Right hindlimb (tissue), 1 donor: ENCODE data around the gene AIP.
A peak's percentile ranks its signal among the peaks of the same experiment; 100 is the strongest.
"Not testable (repeated sequence)": the region's sequence is repeated elsewhere in the genome, so short reads cannot be mapped to it uniquely, and the experiment has no call there.

ENCODE experiments used
- DNase-seq: peaks from one replicate; pipeline ENCODE4 v3.0.0-alpha.2; 2018

The AIP gene

DNA sequence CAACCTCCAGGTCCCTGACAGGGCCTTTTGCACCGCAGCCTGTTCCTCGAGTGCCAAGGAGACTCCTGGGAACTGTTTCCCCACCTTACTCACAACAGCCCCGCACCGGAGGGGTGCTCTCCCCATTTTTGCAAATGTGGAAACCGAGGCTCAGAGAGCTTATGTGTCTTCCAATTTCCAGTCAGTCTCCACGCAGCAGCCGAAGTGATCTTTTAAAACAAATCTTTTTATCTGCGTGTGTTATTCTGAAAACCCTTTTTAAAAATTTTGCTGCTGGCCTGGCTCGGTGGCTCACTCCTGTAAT, 13.4 kb upstream of the AIP start:
- no peak for DNase-seq

DNA sequence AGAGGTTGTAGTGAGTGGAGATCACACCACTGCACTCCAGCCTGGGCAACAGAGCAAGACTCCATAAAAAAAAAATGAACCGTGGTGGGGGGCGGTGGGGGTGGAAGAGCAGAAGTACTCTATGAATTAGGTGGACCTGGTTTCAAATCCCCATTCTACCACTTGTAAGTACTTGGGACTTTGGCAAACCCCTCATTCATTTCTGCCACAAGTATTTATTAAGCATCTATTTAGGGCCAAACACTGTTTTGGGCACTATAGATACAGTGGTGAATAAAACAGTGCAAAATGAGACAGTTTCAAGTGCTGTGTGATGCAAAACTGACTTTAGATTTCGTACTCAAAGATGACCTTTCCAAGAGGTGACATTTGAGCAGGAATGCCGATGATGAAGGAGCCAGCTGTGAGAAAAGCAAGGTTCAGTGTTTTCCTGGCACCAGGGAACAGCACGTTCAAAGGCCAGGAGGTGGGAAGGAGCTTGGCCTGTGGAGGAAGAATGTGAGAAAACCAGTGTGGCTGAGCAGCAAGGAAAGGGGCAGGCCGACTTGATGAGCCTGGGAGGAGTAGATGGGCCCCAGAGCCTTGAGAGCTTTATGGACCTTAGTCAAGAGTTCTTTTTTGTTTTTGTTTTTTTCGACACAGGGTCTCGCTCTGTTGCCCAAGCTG, 12.4 kb upstream of the AIP start:
- no peak for DNase-seq

- no peak for DNase-seq
Observed at GRCh38 chr11:67472882-67473281, 9.9 kb upstream of the AIP start.

- DNase-seq = not testable (repeated sequence)
Observed at GRCh38 chr11:67476692-67477091, 6.1 kb upstream of the AIP start.

DNA sequence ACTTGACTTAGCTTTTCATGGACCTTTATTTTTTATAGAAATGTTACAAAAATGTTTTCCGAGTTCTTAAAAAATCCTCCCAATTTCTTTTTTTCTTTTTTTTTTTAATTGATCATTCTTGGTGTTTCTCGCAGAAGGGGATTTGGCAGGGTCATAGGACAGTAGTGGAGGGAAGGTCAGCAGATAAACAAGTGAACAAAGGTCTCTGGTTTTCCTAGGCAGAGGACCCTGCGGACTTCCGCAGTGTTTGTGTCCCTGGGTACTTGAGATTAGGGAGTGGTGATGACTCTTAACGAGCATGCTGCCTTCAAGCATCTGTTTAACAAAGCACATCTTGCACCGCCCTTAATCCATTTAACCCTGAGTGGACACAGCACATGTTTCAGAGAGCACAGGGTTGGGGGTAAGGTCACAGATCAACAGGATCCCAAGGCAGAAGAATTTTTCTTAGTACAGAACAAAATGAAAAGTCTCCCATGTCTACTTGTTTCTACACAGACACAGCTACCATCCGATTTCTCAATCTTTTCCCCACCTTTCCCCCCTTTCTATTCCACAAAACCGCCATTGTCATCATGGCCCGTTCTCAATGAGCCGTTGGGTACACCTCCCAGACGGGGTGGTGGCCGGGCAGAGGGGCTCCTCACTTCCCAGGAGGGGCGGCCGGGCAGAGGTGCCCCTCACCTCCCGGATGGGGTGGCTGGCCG, 5.3 kb upstream of the AIP start:
- not testable (repeated sequence) for DNase-seq

DNA sequence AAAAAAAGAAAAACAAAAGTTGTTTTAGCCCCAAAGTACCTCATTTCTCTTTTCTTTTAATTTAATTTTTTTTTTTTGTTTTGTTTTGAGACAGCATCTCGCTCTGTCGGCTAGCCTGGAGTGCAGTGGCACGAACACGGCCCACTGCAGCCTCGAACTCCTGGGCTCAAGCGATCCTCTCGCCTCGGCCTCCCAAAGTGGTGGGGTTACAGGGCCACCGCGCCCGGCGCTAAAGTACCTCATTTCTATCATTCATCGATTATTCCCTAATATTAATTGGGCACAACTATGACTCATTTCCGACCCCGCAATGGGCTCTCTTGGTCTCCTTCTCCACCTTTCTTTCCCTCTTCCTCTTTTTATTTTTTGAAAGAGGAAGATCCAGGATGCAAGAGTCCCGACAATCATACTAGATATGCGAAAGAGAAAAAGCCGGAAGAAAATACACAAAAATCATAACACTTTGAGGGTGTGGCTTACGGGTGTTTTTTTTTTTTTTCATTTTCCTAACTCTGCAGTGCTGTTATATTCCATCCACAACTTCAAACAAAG, 475 bp upstream of the AIP start:
- DNase-seq = no peak

- no peak for DNase-seq
Observed at GRCh38 chr11:67483831-67484665, 1.2 kb downstream of the AIP start.

DNA sequence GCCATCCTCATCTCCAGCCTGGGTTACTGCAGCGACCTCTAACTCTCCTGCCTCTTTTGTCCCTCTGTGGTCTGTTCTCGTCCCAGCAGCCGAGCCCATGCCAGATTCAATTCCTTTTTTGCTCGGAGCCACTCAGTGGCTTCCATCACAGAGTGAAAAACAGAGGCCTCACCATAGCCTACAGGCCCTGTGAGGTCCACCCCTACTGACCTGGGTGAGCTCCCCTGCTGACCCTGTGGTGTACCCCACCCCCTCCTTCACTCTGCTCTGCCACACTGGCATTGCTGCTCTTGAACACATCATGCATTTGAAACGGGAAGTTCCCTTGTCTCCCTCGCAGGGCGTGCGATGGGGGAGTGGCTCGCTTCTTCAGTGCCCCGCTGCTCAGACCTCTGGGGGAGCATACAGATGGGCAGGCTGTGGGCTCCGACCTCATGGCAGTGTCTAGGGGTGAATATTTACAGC, 2.1 kb downstream of the AIP start:
- no peak for DNase-seq

DNA sequence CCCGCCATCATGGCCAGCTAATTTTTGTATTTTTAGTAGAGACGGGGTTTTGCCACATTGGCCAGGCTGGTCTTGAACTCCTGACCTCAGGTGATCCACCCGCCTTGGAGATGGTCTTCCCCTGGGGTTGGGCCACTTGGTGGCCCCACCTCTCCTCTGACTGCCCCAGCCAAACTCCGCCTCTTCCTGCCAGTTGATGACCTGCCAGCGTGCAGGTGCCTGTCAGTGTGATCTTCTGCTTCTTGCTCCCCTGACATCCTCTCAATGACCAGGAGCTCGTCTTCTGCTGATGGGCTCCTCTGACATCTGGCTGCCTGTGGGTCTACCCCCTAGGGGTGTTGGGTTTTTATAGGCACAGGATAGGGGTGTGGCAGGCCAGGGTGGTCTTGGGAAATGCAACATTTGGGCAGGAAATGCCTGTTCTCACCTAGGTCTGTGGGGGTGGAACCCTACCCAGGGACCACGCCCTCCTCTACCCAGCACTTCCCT, 3.1 kb downstream of the AIP start:
- DNase-seq = peak; percentile 27

DNA sequence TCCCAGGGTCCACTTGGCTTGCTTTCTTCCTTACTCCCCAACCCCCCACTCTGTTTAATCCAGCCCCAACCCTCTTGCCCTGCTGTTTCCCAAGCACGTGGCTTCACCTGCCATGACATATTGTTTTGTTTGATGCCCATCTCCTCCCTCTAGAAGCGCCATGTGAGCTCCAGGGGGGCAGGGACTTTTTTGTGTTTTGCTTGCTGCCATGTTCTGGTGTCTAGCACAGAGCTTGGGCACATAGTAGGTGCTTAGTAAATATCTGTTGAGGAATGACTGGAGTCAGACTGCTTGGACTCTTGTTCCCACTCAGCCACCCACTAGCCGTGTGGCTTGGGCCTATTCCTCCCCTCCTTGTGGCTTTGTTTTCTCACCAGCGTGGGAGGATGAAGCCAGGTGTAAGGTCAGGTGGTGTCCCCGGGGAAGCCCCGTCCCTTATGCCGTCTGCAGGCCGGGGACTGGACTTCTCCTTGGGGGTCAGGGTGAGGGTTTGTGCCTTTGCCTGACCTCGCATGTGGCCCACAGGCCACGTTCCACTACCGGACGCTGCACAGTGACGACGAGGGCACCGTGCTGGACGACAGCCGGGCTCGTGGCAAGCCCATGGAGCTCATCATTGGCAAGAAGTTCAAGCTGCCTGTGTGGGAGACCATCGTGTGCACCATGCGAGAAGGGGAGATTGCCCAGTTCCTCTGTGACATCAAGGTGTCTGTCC, 3.8 kb downstream of the AIP start:
- no peak for DNase-seq

GRCh38 chr11:67489203-67489884, 6.5 kb downstream of the AIP start:
- DNase-seq = no peak

DNA sequence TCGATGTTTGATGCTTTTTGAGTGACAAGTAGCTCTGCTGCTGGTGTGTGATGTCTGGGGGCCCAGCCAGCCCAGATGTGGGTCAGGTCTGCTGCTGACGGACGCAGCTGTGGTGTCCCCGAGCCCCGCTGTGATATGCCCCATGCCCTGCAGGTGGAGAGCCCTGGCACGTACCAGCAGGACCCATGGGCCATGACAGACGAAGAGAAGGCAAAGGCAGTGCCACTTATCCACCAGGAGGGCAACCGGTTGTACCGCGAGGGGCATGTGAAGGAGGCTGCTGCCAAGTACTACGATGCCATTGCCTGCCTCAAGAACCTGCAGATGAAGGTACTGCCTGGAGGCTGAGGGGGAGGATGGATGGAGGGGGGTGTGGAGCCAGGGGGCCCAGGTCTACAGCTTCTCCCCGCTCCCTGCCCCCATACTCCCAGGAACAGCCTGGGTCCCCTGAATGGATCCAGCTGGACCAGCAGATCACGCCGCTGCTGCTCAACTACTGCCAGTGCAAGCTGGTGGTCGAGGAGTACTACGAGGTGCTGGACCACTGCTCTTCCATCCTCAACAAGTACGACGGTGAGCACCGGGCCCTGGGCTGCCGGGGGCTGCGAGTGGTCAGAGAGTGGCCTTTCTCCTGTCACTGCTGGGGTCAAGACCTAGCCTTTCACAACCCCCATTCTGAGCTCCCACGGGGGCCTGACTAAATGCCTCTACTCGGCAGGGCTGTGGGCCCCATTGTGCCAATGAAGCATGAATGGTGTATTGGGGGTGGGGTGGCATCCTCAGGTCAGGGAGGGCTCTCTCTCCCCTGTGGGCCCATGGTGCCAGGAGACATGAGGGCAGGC, 7.3 kb downstream of the AIP start:
- no peak for DNase-seq

GRCh38 chr11:67490727-67491065, 7.9 kb downstream of the AIP start:
- DNase-seq = no peak

- no peak for DNase-seq
Observed at GRCh38 chr11:67491276-67492068, 8.6 kb downstream of the AIP start.

- no peak for DNase-seq
Observed at GRCh38 chr11:67492069-67492727, 9.4 kb downstream of the AIP start.

- no peak for DNase-seq
Observed at GRCh38 chr11:67492801-67493547, 10.1 kb downstream of the AIP start.

- no peak for DNase-seq
Observed at GRCh38 chr11:67493548-67494370, 10.9 kb downstream of the AIP start.
